ENCODE measurements around the gene PARD6B.
"Not testable (repeated sequence)": the region's sequence is repeated elsewhere in the genome, so short reads cannot be mapped to it uniquely, and the experiment has no call there.

The PARD6B gene

GRCh38 chr20:50709636-50709973 lies 21.8 kb upstream of the PARD6B start:
- TF ChIP-seq CTCF (IDR thresholded peaks at IDR 0.05) (no peak), ZFX (IDR thresholded peaks at IDR 0.05; ENCODE audit: borderline replicate concordance) (no peak)
- H3K27ac ChIP-seq = no peak overlapping the region

DNA sequence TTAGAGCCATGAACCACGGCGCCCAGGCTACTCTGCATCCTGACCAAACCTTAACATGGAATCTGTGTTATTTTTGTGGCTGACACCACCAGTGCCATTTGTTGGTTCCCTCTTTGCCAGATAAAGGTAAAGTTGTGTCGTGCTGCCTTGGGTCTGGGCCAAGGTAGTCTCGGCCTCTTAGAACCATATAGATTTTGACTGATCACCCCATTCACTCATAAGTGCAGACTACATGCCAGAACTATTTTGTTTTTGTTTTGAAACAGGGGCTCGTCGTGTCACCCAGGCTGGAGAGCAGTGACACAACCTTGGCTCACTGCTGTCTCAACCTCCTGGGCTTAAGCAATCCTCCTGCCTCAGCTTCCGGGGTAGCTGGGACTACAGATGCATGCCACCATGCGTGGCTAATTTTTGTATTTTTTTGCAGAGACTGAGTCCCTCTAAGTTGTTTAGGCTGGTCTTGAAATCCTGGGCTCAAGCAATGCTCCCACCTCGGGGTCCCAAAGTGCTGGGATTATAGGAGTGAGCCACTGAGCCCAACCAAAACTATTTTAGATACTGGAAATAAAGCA lies 20.8 kb upstream of the PARD6B start:
- H3K27ac ChIP-seq = no peak overlapping the region

GRCh38 chr20:50711113-50711825 lies 20.1 kb upstream of the PARD6B start:
- no peak for TF ChIP-seq ZFX (IDR thresholded peaks at IDR 0.05; ENCODE audit: borderline replicate concordance)
- no peak for TF ChIP-seq CTCF (IDR thresholded peaks at IDR 0.05)
- no peak overlapping the region for H3K27ac ChIP-seq

More for the DNA sequence above, 20.8 kb upstream of the PARD6B start:
- no peak for TF ChIP-seq ZFX (IDR thresholded peaks at IDR 0.05; ENCODE audit: borderline replicate concordance)
- TF ChIP-seq CTCF (IDR thresholded peaks at IDR 0.05) = no peak

GRCh38 chr20:50712771-50713656 lies 18.4 kb upstream of the PARD6B start:
- no peak overlapping the region for H3K27ac ChIP-seq

GRCh38 chr20:50713657-50714101 lies 17.7 kb upstream of the PARD6B start:
- no peak overlapping the region for H3K27ac ChIP-seq
- TF ChIP-seq ZFX (IDR thresholded peaks at IDR 0.05; ENCODE audit: borderline replicate concordance) (no peak), CTCF (IDR thresholded peaks at IDR 0.05) (peak; percentile 42)

More at GRCh38 chr20:50712771-50713656, 18.4 kb upstream of the PARD6B start:
- TF ChIP-seq ZFX (IDR thresholded peaks at IDR 0.05; ENCODE audit: borderline replicate concordance) (no peak), CTCF (IDR thresholded peaks at IDR 0.05) (no peak)

GRCh38 chr20:50714426-50714825 lies 17.0 kb upstream of the PARD6B start:
- not testable (repeated sequence) for H3K27ac ChIP-seq

- TF ChIP-seq CTCF (IDR thresholded peaks at IDR 0.05) = no peak
- TF ChIP-seq ZFX (IDR thresholded peaks at IDR 0.05; ENCODE audit: borderline replicate concordance) = no peak
- H3K27ac ChIP-seq = no peak overlapping the region
Measured at GRCh38 chr20:50715694-50716093, 15.7 kb upstream of the PARD6B start.
